ENCODE data around the gene FANCC.
"Not testable (repeated sequence)": the region's sequence is repeated elsewhere in the genome, so short reads cannot be mapped to it uniquely, and the experiment has no call there.

DNA sequence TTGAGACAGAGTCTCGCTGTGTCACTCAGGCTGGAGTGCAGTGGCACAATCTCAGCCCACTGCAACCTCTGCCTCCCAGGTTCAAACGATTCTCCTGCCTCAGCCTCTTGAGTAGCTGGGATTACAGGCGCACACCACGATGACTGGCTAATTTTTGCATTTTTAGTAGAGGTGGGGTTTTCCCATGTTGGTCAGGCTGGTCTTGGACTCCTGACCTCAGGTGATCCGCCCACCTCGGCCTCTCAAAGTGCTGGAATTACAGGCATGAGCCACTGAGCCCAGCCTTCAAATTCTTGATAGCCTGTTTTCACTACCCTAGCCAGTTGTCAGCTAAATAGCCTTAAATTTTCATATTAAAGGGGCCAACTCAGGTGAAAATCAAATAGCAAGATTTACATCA is 11.6 kb upstream of the FANCC start:
- TF ChIP-seq, protein P1, sequence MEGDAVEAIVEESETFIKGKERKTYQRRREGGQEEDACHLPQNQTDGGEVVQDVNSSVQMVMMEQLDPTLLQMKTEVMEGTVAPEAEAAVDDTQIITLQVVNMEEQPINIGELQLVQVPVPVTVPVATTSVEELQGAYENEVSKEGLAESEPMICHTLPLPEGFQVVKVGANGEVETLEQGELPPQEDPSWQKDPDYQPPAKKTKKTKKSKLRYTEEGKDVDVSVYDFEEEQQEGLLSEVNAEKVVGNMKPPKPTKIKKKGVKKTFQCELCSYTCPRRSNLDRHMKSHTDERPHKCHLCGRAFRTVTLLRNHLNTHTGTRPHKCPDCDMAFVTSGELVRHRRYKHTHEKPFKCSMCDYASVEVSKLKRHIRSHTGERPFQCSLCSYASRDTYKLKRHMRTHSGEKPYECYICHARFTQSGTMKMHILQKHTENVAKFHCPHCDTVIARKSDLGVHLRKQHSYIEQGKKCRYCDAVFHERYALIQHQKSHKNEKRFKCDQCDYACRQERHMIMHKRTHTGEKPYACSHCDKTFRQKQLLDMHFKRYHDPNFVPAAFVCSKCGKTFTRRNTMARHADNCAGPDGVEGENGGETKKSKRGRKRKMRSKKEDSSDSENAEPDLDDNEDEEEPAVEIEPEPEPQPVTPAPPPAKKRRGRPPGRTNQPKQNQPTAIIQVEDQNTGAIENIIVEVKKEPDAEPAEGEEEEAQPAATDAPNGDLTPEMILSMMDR (conservative IDR thresholded peaks at IDR 0.05), result not testable (repeated sequence)
- not testable (repeated sequence) for TF ChIP-seq EZH2 (IDR thresholded peaks at IDR 0.05; ENCODE audit: low read depth)
